Measurements from ENCODE around the gene RHEBL1. TPM values are rescaled to one million over a fixed set of nuclear protein-coding genes. Genes with fewer than 3 reads are reported as not detected.

RHEBL1 gene
- total and polyA plus RNA-seq, 11 donors, result 0.19 to 2.0 (median 0.43) TPM; not detected in 5

- Histone ChIP-seq H3K9me3 (no peaks in the 10 kb centered on the region), H3K36me3 (peaks cover 0 to 100% (median 100%) of the 10 kb centered on the region in 9 donors), H3K27ac (no peak overlapping the region), H3K4me3 (no peak overlapping the region), H3K27me3 (no peaks in the 10 kb centered on the region), H3K4me1 (peaks cover 0 to 5% (median 0%) of the 10 kb centered on the region in 12 donors)
- no peak for ATAC-seq
- no peak for TF ChIP-seq CTCF (IDR thresholded peaks at IDR 0.05)
- no peak for TF ChIP-seq POLR2A (IDR thresholded peaks at IDR 0.05)
- intact Hi-C loops (cut with DNase I), result no loop called here
- no peak for DNase-seq
- WGBS, 4 donors, result 90 to 93% (median 91%) methylated on average over 18 of the region's 18 CpGs
These were observed 27.8 kb downstream of the RHEBL1 start for GRCh38 chr12:49041881-49042484.

- Histone ChIP-seq H3K27me3 (no peaks in the 10 kb centered on the region), H3K4me3 (no peak overlapping the region), H3K36me3 (peaks cover 0 to 100% (median 98%) of the 10 kb centered on the region in 9 donors), H3K9me3 (no peaks in the 10 kb centered on the region), H3K27ac (no peak overlapping the region), H3K4me1 (peaks cover 0 to 4% (median 0%) of the 10 kb centered on the region in 12 donors)
- intact Hi-C loops (cut with DNase I), result no loop called here
- TF ChIP-seq CTCF (IDR thresholded peaks at IDR 0.05) (no peak), POLR2A (IDR thresholded peaks at IDR 0.05) (no peak)
- WGBS, 4 donors, result 93 to 95% (median 94%) methylated on average over 24 to 31 of the region's 31 CpGs
- DNase-seq (peak in 2 of 5 donors; percentile 20 to 25), ATAC-seq (no peak)
These were observed 28.5 kb downstream of the RHEBL1 start for GRCh38 chr12:49041036-49041880.

- H3K36me3 ChIP-seq, result peaks cover 0 to 99% (median 95%) of the 10 kb centered on the region in 9 donors
- H3K9me3 ChIP-seq, result no peaks in the 10 kb centered on the region
- intact Hi-C loops (cut with DNase I), result no loop called here
- WGBS, 4 donors, result 93 to 95% (median 93%) methylated on average over 14 of the region's 14 CpGs
- no peak overlapping the region for H3K27ac ChIP-seq
- no peak overlapping the region for H3K4me3 ChIP-seq
- H3K27me3 ChIP-seq, result no peaks in the 10 kb centered on the region
- H3K4me1 ChIP-seq, result peaks cover 0 to 4% (median 0%) of the 10 kb centered on the region in 12 donors
- no peak for TF ChIP-seq CTCF (IDR thresholded peaks at IDR 0.05)
- TF ChIP-seq POLR2A (IDR thresholded peaks at IDR 0.05), result no peak
- no peak for DNase-seq
- ATAC-seq, result no peak
These were observed 29.4 kb downstream of the RHEBL1 start for GRCh38 chr12:49040364-49040855.

Data from heart left ventricle (tissue), 16 donors.